ES-I3 (cell line): ENCODE data around the gene FAM131C.
"Not testable (repeated sequence)": the region's sequence is repeated elsewhere in the genome, so short reads cannot be mapped to it uniquely, and the experiment has no call there.

Source experiments
- H3K36me3 ChIP-seq: 2 replicates; pipeline ENCODE4 v1.6.1; 2013; ENCODE audit warnings: mild to moderate bottlenecking, low read length, control low read depth, moderate library complexity; ENCODE audit not compliant: insufficient read depth
- H3K4me1 ChIP-seq: 2 replicates; pipeline ENCODE4 v1.6.1; 2013; ENCODE audit warnings: mild to moderate bottlenecking, control low read depth, low read length; ENCODE audit not compliant: insufficient read depth
- H3K9ac ChIP-seq: 2 replicates; pipeline ENCODE4 v1.6.1; 2013; ENCODE audit warnings: low read depth, mild to moderate bottlenecking, low read length, moderate library complexity
- H3K9me3 ChIP-seq: 2 replicates; pipeline ENCODE4 v1.6.1; 2013; ENCODE audit warnings: mild to moderate bottlenecking, low read length, moderate library complexity; ENCODE audit not compliant: control insufficient read depth, insufficient read depth

The FAM131C gene

GRCh38 chr1:16064536-16065268 is 8.7 kb downstream of the FAM131C start:
- Histone ChIP-seq H3K4me1 (peaks cover 21% of the 10 kb centered on the region), H3K36me3 (no peaks in the 10 kb centered on the region), H3K9ac (no peak overlapping the region), H3K9me3 (no peaks in the 10 kb centered on the region)

DNA sequence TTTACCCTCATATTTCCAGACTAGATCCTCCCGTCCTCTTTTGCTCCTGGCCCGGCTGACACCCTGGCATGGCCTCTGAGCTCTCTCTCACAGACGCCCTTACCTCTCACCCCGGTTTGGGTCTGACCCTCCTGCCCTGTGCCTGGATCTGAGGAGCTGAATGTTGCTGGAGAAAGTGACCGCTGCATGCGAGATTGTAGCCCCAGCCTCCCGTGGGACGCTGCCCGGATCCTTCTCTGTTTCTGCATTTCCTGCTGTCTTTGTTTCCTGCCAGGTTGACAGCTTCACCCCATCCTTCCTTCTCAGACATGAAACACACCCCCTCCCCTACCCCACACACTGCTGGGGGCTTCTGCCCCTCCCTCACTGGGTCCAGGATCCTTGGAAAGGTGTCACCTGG is 9.5 kb downstream of the FAM131C start:
- Histone ChIP-seq H3K9ac (no peak overlapping the region), H3K36me3 (no peaks in the 10 kb centered on the region), H3K9me3 (no peaks in the 10 kb centered on the region), H3K4me1 (peaks cover 21% of the 10 kb centered on the region)

DNA sequence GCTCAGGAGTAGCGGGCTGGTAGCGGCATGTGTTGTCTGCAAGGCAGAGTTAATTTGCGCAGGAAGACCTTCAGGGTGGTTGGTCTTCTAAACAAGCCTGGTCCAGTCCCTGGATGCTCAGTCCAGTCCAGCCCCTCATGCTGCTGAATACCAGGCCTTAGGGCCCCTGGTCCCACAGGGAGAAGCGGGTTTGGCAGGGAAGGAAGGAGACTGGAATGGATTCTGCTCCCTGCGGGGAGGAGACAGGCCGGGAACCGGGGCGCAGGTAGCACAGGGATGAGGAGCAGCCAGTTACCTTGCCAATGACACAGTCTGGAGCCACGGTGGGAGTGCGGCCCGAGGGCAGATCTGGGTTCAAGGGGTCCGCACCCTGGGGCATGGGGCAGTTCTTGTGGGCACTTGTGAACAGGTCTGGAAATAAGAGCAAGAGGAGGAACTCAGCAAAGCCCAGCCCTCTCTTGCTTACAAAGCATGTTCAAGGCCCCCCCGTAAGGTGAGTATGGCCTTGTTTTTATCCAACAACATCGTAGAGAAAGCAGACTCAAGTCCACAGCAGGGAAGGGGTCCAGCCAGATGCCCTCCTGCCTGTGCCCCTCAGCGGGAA is 10.1 kb downstream of the FAM131C start:
- H3K9me3 ChIP-seq = no peaks in the 10 kb centered on the region
- H3K36me3 ChIP-seq = no peaks in the 10 kb centered on the region
- H3K4me1 ChIP-seq = peaks cover 21% of the 10 kb centered on the region
- H3K9ac ChIP-seq = no peak overlapping the region

- H3K9ac ChIP-seq, H3K9me3 ChIP-seq, H3K36me3 ChIP-seq: not testable (repeated sequence)
- peaks cover 21% of the 10 kb centered on the region for H3K4me1 ChIP-seq
These were observed 10.8 kb downstream of the FAM131C start for GRCh38 chr1:16062687-16063075.

- not testable (repeated sequence) for H3K36me3 ChIP-seq, H3K9me3 ChIP-seq, H3K9ac ChIP-seq
- peaks cover 15% of the 10 kb centered on the region; the same call in 1 of the 2 replicates for H3K4me1 ChIP-seq
These were observed 11.3 kb downstream of the FAM131C start for GRCh38 chr1:16061989-16062686.

GRCh38 chr1:16061266-16061665 is 12.2 kb downstream of the FAM131C start:
- no peaks in the 10 kb centered on the region for H3K36me3 ChIP-seq
- H3K9me3 ChIP-seq = no peaks in the 10 kb centered on the region
- no peak overlapping the region for H3K9ac ChIP-seq
- H3K4me1 ChIP-seq = peaks cover 14% of the 10 kb centered on the region; the same call in 1 of the 2 replicates

DNA sequence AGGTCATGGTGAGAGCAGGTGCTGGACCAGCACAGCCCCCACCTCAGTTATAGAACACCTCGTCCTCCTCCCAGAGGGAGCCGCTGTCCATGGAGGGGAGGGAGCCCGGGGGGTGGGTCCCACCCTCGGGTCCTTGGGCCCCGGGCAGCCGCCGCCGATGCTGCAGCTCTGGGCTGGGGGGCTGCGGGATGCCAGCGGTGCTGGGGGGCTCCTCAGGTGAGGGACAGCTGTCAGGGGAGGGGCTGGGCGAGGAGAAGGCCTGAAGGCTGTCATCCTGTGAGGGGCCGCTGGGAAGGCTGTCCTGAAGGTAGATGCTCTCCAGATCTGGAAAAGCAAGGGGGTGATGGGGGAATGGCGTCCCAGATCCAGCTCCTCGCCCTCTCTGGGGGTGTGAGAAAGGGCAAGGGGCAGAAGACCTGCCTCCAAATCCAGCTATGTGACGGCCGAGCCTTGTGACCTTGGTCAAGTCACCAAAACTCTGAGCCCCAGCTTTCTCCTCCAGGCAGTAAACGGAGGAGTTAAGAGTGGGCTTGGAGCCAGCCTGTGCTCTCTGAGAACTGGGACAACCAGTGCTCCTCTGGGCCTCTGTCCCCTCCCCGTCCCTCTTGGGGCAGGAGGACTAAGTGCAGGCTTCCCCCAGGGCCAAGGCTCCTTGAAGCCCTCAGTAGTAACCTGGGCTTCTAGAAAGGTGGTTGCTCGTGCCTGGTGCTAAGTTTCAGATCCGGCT is 14.9 kb downstream of the FAM131C start:
- not testable (repeated sequence) for H3K4me1 ChIP-seq, H3K9ac ChIP-seq, H3K9me3 ChIP-seq

GRCh38 chr1:16057314-16057915 is 16.0 kb downstream of the FAM131C start:
- not testable (repeated sequence) for H3K36me3 ChIP-seq, H3K4me1 ChIP-seq, H3K9me3 ChIP-seq, H3K9ac ChIP-seq

More for the DNA sequence above, 14.9 kb downstream of the FAM131C start:
- H3K36me3 ChIP-seq = not testable (repeated sequence)

GRCh38 chr1:16056521-16056912 is 16.9 kb downstream of the FAM131C start:
- H3K4me1 ChIP-seq, H3K9me3 ChIP-seq, H3K9ac ChIP-seq, H3K36me3 ChIP-seq: not testable (repeated sequence)

DNA sequence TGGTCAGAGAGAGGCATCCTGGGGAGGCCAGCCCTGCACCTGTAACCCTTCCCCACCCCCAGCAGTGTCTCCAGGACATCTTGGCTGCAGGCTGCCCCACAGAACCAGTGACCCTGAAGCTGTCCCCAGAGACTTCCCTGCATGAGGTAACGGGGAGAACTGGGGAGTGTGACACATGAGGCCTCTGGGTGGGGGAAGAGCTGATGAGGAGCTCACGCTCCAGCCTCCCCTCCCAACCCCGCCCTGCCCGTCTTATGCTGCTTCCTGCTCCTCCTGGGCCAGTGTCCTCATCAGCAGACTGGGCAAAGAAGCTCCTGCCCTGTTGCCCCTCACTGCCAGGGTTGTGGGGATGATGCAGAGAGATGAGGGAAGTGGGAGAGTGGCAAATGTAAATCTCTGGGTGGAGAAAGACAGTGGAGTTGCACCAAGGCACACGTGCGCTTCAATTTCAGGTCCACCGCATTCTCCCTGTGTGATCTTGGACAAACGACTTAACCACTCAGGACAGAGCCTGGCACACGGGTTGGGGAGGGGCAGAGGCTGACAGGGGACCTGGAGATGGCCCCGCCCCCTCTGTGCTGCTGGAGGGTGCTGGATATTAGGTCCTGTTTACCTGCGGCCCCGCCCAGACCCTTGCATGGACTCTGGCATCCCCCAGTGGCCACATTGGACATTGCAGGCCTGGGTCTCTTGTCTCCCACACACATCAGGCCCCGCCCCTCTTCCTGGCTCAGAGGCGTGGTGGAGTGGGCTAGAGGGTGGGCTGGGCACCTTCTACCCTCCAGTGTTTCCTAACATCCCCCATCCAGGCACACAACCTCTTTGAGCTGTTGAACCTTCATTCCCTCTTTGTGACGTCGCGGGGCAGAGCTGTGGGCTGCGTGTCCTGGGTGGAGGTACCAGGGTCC is 17.6 kb downstream of the FAM131C start:
- Histone ChIP-seq H3K36me3 (no peaks in the 10 kb centered on the region), H3K9me3 (no peaks in the 10 kb centered on the region), H3K4me1 (peaks cover 7% of the 10 kb centered on the region; the same call in 1 of the 2 replicates), H3K9ac (no peak overlapping the region)

GRCh38 chr1:16054598-16055540 is 18.6 kb downstream of the FAM131C start:
- Histone ChIP-seq H3K36me3 (no peaks in the 10 kb centered on the region), H3K9me3 (no peaks in the 10 kb centered on the region), H3K9ac (no peak overlapping the region), H3K4me1 (peaks cover 14% of the 10 kb centered on the region)

DNA sequence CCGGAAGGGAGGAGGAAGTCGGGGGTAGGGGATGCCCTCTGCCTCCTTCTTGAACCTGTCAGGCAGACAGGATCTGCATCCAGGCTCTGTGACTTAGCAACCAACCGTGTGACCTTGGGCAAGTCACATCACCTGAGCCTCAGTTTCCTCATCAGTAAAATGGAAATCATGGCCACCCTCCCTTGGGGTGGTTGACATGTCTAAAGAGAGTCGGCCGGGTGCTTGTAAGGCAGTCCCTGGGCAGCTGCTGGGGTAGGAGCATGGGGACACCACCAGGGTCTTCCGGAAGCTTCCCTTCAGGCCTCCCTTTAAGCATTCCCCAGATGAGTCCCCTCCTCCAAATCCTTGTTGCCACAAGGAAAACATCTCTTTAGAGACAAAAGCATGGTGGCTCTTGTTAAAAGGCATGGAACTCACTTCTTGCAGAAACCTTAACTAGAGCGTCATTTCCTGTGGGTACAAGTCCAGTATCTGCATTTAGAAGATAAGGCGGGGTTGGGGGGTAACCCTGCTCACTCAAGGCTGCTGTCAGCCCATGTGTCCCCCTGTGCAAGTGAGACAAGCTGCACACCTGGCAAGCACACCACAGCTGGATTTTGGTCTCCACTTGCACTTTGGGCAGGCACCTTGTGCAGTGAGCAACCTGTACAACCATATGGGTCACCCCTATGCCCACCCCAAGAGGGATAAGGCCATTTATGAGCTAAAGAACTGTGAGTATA is 19.5 kb downstream of the FAM131C start:
- Histone ChIP-seq H3K9me3 (no peaks in the 10 kb centered on the region), H3K4me1 (peaks cover 17% of the 10 kb centered on the region), H3K36me3 (no peaks in the 10 kb centered on the region), H3K9ac (no peak overlapping the region)
